Activated CD4-positive, alpha-beta T cell treated with anti-CD3 and anti-CD28 coated beads for 48 hours (primary cell): ENCODE measurements around the gene CCDC146.
"Not testable (repeated sequence)": the region's sequence is repeated elsewhere in the genome, so short reads cannot be mapped to it uniquely, and the experiment has no call there.

Experiments used
- DNase-seq: peaks from one replicate; pipeline ENCODE4 v3.0.0-alpha.2; 2020

Gene CCDC146, protein sequence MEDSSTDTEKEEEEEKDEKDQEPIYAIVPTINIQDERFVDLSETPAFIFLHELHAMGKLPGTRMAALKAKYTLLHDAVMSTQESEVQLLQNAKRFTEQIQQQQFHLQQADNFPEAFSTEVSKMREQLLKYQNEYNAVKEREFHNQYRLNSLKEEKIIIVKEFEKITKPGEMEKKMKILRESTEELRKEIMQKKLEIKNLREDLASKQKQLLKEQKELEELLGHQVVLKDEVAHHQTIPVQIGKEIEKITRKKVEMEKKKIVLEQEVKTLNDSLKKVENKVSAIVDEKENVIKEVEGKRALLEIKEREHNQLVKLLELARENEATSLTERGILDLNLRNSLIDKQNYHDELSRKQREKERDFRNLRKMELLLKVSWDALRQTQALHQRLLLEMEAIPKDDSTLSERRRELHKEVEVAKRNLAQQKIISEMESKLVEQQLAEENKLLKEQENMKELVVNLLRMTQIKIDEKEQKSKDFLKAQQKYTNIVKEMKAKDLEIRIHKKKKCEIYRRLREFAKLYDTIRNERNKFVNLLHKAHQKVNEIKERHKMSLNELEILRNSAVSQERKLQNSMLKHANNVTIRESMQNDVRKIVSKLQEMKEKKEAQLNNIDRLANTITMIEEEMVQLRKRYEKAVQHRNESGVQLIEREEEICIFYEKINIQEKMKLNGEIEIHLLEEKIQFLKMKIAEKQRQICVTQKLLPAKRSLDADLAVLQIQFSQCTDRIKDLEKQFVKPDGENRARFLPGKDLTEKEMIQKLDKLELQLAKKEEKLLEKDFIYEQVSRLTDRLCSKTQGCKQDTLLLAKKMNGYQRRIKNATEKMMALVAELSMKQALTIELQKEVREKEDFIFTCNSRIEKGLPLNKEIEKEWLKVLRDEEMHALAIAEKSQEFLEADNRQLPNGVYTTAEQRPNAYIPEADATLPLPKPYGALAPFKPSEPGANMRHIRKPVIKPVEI

DNA sequence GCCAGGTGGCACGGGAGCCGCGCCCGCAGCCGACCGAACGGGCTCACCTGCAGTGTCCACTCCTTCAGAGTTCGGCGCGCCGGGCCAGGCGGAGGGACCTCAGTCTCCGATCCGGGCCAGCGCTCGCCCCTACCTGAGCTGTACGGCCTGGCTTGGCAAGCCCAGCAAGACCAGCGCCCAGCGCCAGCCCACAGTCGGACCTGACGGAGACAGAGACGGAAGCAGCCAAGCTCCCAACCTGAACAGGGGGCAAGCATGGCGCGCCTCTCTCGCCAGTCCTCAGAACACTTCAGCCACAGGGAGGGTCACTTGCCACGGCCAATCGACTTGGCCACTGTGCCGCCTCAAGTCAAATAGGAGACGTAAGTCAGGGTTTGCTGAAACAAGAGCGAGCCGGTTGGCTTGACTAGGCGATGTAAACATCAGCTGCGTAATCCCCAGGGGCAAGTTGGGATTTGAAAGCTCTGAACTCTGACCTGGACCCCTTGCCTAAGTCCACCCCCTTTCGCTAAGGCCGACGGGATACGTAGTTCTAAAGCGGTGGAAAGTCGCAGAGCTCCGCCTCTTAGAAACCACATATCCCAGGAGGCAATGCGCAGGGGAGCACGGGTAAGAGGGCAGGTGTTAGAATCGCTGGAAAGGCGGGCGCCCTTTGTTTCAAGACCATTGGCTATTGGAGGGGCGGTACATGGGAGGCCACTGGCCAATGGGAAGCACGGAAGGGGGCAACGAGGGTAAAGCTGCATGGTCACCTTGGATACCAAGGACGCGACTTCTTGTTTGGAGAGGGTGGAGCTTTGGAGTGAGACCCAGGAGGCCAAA lies at the start of gene CCDC146:
CCDC146 (plus strand) TSS at position 756 of the 822 bp plus-strand sequence. CDS start 45,054 bp downstream, outside the sequence.
- peak; percentile 96 for DNase-seq

DNA sequence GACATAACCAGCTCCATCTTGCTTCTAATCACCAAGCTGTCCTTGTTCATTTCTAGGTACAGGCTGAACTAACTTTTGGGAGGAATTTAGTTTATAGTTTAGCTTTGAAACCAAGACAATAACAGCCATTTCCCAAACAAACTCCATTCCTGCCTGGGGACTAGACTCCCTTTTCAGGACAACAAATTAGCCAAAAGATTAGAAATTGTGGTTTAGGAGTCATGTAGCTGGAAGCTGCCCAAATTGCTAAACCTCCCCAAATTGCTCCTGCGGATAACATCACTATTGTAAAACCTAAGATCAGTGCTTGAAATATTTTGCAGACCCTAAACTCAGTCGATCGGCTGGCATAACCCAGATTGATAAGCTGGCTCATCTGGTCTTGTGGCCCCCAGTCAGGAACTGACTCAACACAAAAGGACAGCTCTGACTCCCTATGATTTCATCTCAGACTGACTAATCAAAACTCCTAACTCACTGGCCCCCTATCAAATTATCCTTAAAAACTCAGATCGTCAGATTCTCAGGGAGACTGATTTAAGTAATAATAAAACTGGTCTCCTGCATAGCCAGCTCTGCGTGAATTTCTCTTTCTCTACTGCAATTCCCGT lies 47.5 kb upstream of the CCDC146 start:
- DNase-seq, result not testable (repeated sequence)

DNA sequence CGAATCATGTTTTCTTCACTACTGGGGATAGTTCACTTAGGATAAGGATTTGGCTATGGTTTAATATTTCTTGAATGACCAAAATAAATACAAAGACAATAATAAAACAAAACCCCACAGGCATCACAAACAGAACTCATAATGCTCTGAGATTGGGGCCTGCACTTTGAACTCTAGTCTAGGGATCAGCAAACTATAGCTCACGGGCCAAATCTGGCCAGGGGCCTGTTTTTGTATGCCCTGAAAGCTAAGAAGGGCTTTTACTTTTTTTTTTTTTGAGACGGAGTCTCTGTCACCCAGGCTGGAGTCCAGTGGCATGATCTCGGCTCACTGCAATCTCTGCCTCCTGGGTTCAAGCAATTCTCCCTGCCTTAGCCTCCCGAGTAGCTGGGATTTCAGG lies 45.4 kb upstream of the CCDC146 start:
- not testable (repeated sequence) for DNase-seq

DNA sequence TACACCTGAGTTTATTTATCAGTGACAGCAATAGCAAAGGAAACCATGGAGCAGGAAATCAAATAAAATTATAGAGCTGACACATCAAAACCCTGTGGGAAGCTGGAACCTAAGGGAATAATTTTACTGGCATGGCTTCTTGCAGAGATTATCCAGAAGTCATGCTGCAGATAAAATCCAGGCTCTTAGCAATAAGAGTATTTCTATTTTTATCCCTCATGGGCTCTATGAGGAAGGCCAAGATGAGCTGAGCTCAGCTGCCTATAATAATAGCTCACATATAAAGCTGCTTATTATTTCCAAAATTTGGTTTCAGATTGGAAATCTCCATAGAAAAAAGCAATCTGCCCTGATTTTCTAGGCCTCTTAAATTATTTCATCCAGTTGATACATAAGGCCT lies 43.3 kb upstream of the CCDC146 start:
- not testable (repeated sequence) for DNase-seq

DNA sequence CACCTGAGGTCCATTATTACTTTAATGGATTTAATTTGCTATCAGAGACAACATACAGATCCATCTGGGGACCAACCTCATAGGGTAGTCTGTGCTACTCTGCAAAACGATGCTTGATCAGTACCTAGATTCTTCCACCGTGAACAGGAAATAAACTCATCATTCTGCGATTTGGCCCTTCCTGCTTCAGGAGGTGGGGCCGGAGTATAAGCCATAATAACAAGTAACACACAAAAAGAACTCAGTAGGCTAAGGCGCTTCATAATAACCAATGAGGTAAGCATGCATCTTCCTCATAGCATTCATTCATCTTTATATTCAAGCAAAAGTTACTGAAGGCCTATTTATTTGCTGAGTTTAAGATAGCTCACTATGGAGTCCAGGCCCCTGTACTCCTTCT lies 42.8 kb upstream of the CCDC146 start:
- DNase-seq, result not testable (repeated sequence)

DNA sequence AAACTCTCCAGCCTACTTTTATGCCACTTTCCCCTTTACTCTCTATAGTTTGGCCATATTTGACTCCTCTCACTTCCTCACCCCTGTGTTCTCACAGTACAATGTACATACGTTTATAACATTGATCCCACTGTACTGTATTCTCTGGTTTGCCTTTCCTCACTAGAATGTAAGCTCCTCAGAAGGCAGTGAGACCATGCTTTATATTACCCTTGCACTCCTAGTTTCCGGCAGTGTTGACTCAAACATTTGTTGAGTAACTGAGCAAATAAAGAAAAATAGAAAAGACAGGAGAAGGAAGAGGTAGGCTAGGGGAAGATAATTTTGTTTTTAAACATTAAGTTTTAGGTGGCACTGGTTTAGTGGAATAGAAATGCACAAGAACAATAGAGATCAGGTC lies 42.2 kb upstream of the CCDC146 start:
- not testable (repeated sequence) for DNase-seq

DNA sequence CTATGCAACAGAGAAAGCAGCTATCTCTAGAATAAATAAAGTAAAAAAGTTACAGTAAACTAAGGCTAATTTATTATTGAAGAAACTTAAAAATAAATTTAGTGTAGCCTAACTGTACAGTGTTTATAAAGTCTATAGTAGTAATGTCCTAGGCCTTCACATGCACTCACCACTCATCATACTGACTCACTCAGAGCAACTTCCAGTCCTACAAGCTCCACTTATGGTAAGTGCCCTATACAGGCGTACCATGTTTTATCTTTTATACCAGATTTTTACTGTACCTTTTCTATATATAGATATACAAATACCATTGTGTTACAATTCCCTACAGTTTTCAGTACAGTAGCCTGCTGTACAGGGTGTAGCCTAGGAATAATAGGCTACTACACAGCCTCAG lies 40.2 kb upstream of the CCDC146 start:
- not testable (repeated sequence) for DNase-seq

DNA sequence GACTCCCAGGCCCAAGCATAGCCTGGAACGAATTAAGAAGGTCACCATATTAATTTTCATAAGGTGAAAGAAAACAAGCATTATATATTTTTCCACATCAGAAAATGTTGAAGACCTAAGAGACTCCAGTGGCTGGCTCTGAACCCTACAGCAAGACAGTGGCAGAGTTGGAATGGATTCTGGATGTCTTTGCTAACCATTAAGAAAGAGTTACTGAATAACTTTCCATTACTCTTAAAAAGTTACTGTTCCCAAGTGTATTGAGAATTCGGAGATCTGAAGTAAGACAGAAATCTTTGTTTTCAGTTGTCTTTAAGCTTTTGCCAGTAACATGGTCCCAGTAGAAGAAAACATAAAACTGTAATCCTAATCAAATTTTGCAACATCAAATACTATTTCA lies 30.1 kb upstream of the CCDC146 start:
- DNase-seq, result not testable (repeated sequence)

DNA sequence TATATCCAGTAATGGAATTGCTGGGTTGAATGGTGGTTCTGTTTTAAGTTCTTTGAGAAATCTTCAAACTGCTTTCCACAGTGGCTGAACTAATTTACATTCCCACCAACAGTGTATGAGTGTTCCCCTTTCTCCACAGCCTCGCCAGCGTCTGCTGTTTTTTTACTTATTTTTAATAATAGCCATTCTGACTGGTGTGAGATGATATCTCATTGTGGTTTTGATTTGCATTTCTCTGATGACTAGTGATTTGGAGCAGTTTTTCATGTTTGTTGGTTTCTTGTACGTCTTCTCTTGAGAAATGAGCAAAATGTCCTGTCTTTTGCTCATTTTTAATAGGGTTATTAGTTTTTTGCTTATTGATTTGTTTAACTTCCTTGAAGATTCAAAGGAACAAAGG lies 21.9 kb upstream of the CCDC146 start:
- not testable (repeated sequence) for DNase-seq

DNA sequence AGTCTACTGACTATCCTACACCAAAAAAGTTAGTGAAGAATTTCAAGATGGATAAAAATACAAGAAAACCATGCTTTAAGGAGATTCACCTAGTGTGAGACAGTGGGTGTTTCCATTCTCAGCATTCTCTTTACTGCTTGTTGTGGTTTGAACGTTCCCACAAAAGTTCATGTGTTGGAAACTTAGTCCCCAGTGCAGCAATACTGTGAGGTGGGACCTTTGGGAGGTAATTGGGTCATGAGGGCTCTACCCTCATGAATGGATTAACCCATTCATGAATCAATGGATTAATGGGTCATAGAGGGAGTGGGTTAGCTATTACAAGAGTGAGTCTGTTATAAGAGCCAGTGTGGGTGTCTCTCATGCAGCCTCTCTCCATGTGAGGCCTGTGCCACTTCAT lies 21.2 kb upstream of the CCDC146 start:
- not testable (repeated sequence) for DNase-seq

DNA sequence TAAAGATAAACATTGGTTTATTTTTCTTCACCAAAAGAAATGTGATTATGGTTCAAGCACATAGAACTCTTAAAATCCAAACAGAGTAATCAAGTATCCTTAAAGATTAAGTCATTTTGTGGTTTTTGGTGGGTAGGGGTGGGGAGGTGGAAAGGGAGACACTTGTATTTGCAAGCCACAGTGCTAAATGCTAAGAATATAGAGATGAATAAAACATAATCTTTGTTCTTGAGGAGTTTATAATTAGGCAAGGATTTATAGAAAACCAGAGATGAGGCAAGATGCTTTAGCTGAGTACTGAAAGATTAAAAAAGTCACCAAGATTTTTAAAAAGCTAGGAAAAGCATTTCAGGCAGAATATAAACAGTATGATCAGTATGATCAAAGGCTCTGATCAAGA lies 19.7 kb upstream of the CCDC146 start:
- not testable (repeated sequence) for DNase-seq

DNA sequence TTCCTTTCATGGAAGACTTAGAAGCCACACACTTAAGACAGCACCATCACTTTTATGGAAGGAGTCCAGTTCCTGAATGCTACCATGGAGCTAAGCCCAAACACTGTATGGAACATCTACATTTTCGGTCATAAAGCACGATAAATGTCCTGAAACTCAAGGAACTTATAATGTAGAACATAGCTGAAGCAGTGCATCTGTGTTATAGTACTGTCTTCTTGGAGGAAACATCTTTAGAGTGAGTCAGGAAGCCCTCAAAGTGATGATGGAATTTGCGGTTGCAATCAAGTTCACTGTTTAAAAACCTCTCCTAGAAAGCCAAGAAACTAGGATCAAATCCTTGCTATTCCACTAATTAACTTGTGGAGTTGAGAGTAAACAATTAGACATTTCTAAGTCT lies 16.5 kb upstream of the CCDC146 start:
- not testable (repeated sequence) for DNase-seq

DNA sequence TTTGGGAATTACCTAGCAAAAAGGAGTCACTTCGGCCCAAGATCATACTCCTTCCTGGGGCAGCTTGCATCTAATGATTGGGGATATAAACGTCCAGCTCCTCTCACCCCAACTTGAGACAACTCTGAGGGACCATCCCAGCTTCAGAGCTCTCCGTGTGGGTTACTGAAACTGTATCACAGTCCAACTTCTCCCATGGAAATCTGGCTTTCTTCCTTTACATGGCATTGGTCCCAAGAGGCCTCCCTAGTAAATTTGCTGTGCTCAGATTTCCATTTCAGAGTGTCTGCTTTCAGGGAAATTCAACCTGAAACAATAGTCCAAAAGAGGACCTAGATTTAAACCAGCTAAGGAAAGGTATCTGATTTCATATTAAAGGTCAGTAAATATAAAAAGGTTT lies 14.8 kb upstream of the CCDC146 start:
- DNase-seq, result not testable (repeated sequence)

DNA sequence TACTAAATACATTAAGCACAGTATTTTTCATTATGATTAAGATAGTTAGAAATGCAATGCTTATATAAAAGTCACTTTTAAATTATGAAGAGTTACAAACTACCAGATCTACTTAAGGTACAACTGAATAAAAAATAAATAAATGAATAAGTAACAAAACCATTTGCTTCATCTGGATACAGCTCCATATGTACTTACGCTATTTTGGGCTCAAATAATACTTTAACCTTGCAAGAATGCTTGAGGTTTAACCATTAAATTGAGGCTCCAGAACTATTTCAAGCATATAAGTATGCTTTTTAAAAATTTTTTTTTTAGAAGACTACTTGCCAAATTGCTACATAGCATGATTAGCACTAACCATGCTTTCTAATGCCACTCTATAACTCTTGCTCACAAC lies 14.1 kb upstream of the CCDC146 start:
- not testable (repeated sequence) for DNase-seq

DNA sequence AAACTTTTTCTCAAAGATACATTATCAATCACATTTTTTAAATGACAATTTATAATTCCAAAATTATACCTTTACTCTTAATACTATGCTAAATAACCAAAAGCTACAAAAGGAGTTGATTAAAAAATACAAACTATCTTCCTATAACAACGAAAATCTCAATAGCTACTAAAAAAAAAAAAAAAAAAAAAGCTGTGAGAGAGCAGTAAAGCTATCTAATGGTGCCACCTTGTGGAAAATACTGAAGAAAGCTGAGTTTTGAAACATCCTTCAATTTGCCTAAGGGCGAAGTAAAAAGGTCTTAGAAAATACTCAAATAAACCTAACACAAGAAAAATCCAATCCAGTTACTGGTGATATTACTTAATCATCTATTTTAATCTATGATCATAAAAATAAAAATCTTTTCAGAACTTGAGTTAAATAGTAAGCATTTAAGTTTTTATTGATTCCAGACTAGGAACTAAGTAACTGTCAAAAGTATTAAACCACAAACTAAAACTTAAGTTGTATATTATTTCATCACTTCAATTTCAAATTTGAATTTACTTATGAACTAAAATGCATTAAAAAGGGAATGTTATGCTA lies 9.6 kb upstream of the CCDC146 start:
- not testable (repeated sequence) for DNase-seq

DNA sequence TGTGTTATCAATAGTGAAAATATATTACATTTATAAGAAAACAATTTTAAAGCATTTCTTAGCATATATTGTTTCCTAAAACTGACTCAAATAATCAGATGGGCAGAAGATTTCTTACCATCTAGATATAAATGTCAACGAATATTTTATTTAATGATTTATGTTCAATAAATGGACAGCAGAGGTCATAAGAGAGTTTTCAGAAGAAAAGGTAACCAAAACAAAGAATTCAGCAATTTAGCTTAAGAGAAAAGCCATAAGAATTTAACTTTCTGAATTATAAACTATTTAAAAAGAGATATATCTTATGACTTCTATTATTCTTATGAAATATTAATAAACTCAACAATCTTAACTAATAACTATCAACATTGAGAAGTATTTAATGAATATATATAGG lies 3.1 kb downstream of the CCDC146 start:
- DNase-seq, result not testable (repeated sequence)

DNA sequence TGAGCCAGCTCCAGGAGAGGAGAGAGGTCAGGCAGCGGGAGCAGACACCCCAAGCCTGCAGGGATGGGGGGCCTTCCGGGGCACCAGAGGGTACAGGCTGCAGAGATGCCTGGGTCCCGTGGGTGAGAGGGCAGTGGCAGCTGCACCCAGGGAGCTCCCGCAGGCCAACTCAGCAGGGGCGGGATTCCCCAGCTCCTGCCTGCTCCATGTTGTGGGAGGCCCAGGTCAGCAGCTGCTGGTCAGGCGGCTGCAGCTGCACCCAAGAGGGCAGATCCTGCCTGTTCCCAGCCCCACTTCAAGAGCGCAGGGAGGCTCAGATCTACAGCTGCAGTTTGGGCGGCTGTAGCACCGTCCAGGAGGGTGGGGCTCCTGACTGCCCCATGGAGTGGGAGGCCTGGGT lies 4.6 kb downstream of the CCDC146 start:
- not testable (repeated sequence) for DNase-seq

DNA sequence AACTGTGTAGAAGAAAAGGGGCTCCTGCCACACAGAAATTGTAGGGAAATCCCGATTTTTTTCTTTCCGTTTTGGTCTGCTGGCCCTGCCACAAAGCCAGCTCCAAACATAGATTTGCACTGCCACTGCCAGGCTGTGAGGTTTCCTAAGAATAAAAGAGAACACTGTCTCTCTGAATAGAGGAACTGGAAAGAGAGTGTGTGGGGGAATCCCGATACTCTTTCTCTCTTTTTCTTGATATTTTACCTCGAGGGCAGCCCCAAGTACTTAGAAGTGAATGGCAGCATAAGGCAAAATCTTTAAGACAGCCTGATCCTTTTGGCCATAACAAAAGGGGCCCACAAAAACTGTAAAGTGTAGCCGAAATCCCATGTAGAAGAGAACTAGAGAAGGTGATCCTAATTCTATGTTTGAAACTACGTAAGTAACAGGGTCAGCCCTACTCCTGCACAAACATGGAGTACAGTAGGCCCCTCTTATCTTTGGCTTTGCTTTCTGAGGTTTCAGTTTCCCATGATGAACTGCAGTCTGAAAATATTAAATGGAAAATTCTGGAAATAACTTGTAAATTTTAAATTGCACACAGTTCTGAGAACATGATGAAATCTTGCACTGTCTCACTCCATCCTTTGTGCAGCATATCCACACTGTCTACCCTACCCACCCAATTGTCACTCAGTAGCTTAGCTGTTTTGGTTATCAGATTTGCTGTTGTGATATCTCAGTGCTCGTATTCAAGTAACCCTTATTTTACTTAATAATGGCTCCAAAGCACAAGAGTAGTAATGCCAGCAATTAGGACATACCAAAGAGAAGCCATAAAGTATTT lies 6.4 kb downstream of the CCDC146 start:
- not testable (repeated sequence) for DNase-seq

DNA sequence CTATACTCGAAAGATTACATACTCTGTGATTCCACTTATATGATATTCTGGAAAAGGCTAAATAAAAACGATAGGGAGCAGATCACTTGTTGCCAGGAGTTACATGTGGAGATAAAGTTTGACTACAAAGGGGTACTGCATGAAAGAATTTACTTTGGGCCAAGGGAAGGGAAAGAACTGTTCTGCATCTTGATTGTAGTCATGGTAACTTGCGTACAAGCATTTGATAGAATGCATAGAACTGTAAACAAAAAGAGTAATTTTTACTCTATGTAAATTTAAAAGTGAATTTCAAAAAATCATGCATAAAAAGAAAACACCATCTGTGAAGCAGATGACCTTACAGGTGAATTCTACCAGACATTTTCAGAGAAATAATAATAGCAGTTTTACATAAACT lies 9.4 kb downstream of the CCDC146 start:
- DNase-seq, result not testable (repeated sequence)

DNA sequence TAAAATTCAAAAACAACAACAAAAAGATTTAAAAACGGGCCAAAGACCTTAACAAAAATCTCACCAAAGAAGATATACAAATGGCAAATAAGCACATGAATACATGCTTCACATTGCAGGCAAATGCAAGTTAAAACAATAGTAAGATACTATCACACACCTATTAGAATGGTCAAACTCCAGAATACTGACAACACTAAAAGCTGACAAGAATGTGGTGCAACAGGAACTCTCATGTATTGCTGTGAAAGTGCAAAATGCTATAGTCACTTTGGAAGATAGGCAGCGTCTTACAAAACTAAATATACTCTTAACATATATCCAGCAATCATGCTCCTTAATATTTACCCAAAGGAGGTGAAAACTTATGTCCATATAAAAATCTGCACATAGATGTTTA lies 16.3 kb downstream of the CCDC146 start:
- DNase-seq, result not testable (repeated sequence)

DNA sequence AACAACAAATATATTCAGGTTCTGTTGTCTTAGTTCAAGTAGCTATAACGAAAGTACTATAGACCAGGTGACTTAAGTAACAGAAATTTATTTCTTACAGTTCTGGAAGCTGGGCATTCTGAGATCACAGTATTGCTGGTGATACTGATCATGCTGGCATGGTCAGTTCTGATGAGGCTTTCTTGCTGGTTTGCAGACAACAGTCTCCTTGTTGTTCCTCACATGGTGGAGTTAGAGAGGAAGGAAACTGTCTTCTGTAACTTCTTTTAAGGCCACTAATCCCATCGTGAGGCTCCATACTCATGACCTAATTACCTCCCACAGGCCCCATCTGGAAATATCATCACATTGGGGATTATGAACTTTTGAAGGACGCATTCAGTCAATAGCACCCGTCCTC lies 17.9 kb downstream of the CCDC146 start:
- DNase-seq, result not testable (repeated sequence)
